HCT116 (cell line): Measurements from ENCODE around the gene SEMA5B. TPM values are rescaled to one million over a fixed set of nuclear protein-coding genes. Genes with fewer than 3 reads are reported as not detected.

ENCODE experiments used
- ATAC-seq: fragments of 200-7000 bp; cut with Tn5 transposase; 2 replicates; pipeline ENCODE4 v1.9.1; 2020; ENCODE audit warnings: mild to moderate bottlenecking, moderate library complexity
- BruUV-seq: library from RNA; stranded (reverse); fragments of 400-500 nt; replicated peaks from 2 replicates; lab custom pipeline; 2021; lab: Mats Ljungman, UMichigan
- CTCF ChIA-PET: fragments of 300-600 bp; sonication (Branson Sonifier 250); formaldehyde crosslinking; loops from one replicate; lab custom pipeline; 2021; ENCODE audit warnings: antibody characterized with exemption; lab: Charles Lee
- POLR2A ChIA-PET: fragments of 300-600, 350-600 bp; sonication (Branson Sonifier 250); formaldehyde crosslinking; loops from one replicate; lab custom pipeline; 2021; ENCODE audit warnings: antibody characterized with exemption; lab: Charles Lee
- RAD21 ChIA-PET, 2 experiments: fragments of 300-600 bp; sonication (Branson Sonifier 250); formaldehyde crosslinking; loops; one replicate each; lab custom pipeline; 2023; ENCODE audit warnings: low total read pairs in 2 of 2; ENCODE audit not compliant: uncharacterized antibody in 2 of 2, unreplicated experiment in 2 of 2, low non-redundant PET in 1 of 2; lab: Charles Lee
- DNase-seq: peaks from one replicate; pipeline ENCODE4 v3.0.0-alpha.2; 2010; ENCODE audit warnings: low read depth, low spot score
- H2AFZ ChIP-seq: fragments of 200-600 bp; shearing (Covaris generic), sonication (generic); 2 replicates; pipeline ENCODE4 v1.6.1; 2017; ENCODE audit warnings: low read depth, mixed run types, mixed read lengths, antibody characterized with exemption, low read length; ENCODE audit not compliant: poor library complexity, severe bottlenecking
- H3K27ac ChIP-seq: 2 replicates; pipeline ENCODE4 v1.5.1; 2012; ENCODE audit warnings: low read depth, low read length
- H3K27me3 ChIP-seq: fragments of 200-600 bp; sonication (generic); 2 replicates; pipeline ENCODE4 v1.6.1; 2016; ENCODE audit warnings: mixed run types, low read length, mixed read lengths; ENCODE audit not compliant: insufficient read depth
- H3K36me3 ChIP-seq, 2 experiments: fragments of 200-500 bp in 1 of 2; fragments of 200-600 bp in 1 of 2; sonication (Bioruptor generic) in 1 of 2; sonication (generic) in 1 of 2; 2 replicates each; pipeline versions ENCODE4 v1.5.1 to v1.6.1; 2014 to 2016; ENCODE audit warnings: low read length in 2 of 2, inconsistent platforms in 1 of 2, mixed read lengths in 1 of 2, mixed run types in 1 of 2; ENCODE audit not compliant: insufficient read depth in 2 of 2, control insufficient read depth in 1 of 2
- H3K4me1 ChIP-seq, 2 experiments: fragments of 200-600 bp in 1 of 2; sonication (generic) in 1 of 2; 2 replicates each; pipeline versions ENCODE4 v1.5.1 to v1.6.1; 2012 to 2017; ENCODE audit warnings: low read length in 2 of 2, inconsistent platforms in 1 of 2, mild to moderate bottlenecking in 1 of 2, mixed read lengths in 1 of 2, mixed run types in 1 of 2, moderate library complexity in 1 of 2; ENCODE audit not compliant: insufficient read depth in 2 of 2, control insufficient read depth in 1 of 2
- H3K4me2 ChIP-seq: fragments of 200-600 bp; sonication (generic); 2 replicates; pipeline ENCODE4 v1.6.1; 2017; ENCODE audit warnings: mixed run types, low read length, mixed read lengths
- H3K4me3 ChIP-seq, 2 experiments: fragments of 200-600 bp in 1 of 2; sonication (generic) in 1 of 2; replicated peaks in 1 of 2; 2 replicates each; pipeline ENCODE4 v1.5.1; 2011 to 2016; ENCODE audit warnings: low read length in 2 of 2, control low read depth in 1 of 2, low read depth in 1 of 2, mild to moderate bottlenecking in 1 of 2, mixed read lengths in 1 of 2, mixed run types in 1 of 2
- H3K79me2 ChIP-seq: fragments of 200-600 bp; sonication (generic); 2 replicates; pipeline ENCODE4 v1.6.1; 2017; ENCODE audit warnings: mild to moderate bottlenecking, mixed run types, low read length, moderate library complexity, mixed read lengths; ENCODE audit not compliant: insufficient read depth
- H3K9ac ChIP-seq: fragments of 200-600 bp; sonication (generic); 2 replicates; pipeline ENCODE4 v1.6.1; 2016; ENCODE audit warnings: low read length, mixed read lengths
- H3K9me2 ChIP-seq: fragments of 200-600 bp; sonication (generic), shearing (Covaris generic); 2 replicates; pipeline ENCODE4 v1.6.1; 2017; ENCODE audit warnings: mixed run types, mild to moderate bottlenecking, moderate library complexity; ENCODE audit not compliant: insufficient read depth
- H3K9me3 ChIP-seq, 2 experiments: fragments of 200-500 bp in 1 of 2; fragments of 200-600 bp in 1 of 2; sonication (Bioruptor generic) in 1 of 2; sonication (generic) in 1 of 2; 2 replicates each; pipeline ENCODE4 v1.6.1; 2014 to 2017; ENCODE audit warnings: low read length in 2 of 2, mixed read lengths in 2 of 2, inconsistent platforms in 1 of 2, low read depth in 1 of 2, mild to moderate bottlenecking in 1 of 2, mixed run types in 1 of 2, moderate library complexity in 1 of 2; ENCODE audit not compliant: control insufficient read depth in 1 of 2, insufficient read depth in 1 of 2
- H4K20me1 ChIP-seq: fragments of 200-600 bp; sonication (generic), shearing (Covaris generic); 2 replicates; pipeline ENCODE4 v1.6.1; 2017; ENCODE audit warnings: mixed run types, mild to moderate bottlenecking, moderate library complexity; ENCODE audit not compliant: insufficient read depth
- ATF3 ChIP-seq: IDR thresholded peaks from 2 replicates; pipeline ENCODE4 v1.6.1; 2012
- CBX3 ChIP-seq: IDR thresholded peaks from 2 replicates; pipeline ENCODE4 v1.6.1; 2012; ENCODE audit warnings: low read depth
- CEBPB ChIP-seq: IDR thresholded peaks from 2 replicates; pipeline ENCODE4 v1.6.1; 2012; ENCODE audit warnings: low read depth
- EGR1 ChIP-seq: IDR thresholded peaks from 2 replicates; pipeline ENCODE4 v1.6.1; 2012; ENCODE audit warnings: low read depth
- ELF1 ChIP-seq: IDR thresholded peaks from 2 replicates; pipeline ENCODE4 v1.6.1; 2012; ENCODE audit warnings: low read depth, borderline replicate concordance
- EZH2 ChIP-seq: fragments of 200-600 bp; sonication (generic); IDR thresholded peaks from 2 replicates; pipeline ENCODE4 v1.6.1; 2017; ENCODE audit warnings: antibody characterized with exemption, mixed run types
- EZH2phosphoT487 ChIP-seq: fragments of 200-600 bp; IDR thresholded peaks from 2 replicates; pipeline ENCODE4 v1.6.1; 2018; ENCODE audit warnings: antibody characterized with exemption, borderline replicate concordance
- JUND ChIP-seq: IDR thresholded peaks from 2 replicates; pipeline ENCODE4 v1.6.1; 2012
- MAX ChIP-seq: IDR thresholded peaks from 2 replicates; pipeline ENCODE4 v1.6.1; 2012
- POLR2A ChIP-seq: IDR thresholded peaks from 2 replicates; pipeline ENCODE4 v1.7.0; 2011; ENCODE audit warnings: borderline replicate concordance; ENCODE audit not compliant: insufficient read depth, insufficient read length; ENCODE audit errors: extremely low read depth
- POLR2AphosphoS5 ChIP-seq: IDR thresholded peaks from 2 replicates; pipeline ENCODE4 v1.6.1; 2011; ENCODE audit warnings: mild to moderate bottlenecking, low read depth, low read length, moderate library complexity
- REST ChIP-seq: IDR thresholded peaks from 2 replicates; pipeline ENCODE4 v1.6.1; 2012; ENCODE audit warnings: low read depth
- ZBTB33 ChIP-seq: IDR thresholded peaks from 2 replicates; pipeline ENCODE4 v1.6.1; 2011; ENCODE audit warnings: mild to moderate bottlenecking, low read length, moderate library complexity; ENCODE audit not compliant: insufficient replicate concordance; ENCODE audit errors: extremely low read depth
- ZFX ChIP-seq: fragments of 450-650 bp; IDR thresholded peaks from 2 replicates; pipeline ENCODE4 v1.6.1; 2017
- intact Hi-C: fragments of 100-400 bp; cut with micrococcal nuclease; formaldehyde crosslinking; loops from 2 replicates; pipeline ENCODE4 v1.10.0; 2022
- total RNA-seq: library from RNA; stranded (reverse); gene quantifications from one replicate; pipeline ENCODE4 v1.2.1, GENCODE V29; 2021; ENCODE audit not compliant: unreplicated experiment

The SEMA5B gene
- total RNA-seq, 1 experiment from 2014 or later = 0.15 TPM

- POLR2A ChIA-PET = no interaction called here
- peaks cover 0 to 5% of the 10 kb centered on the region in 2 experiments; a peak in 1 of 4 replicates for H3K9me3 ChIP-seq
- CTCF ChIA-PET = no interaction called here
- H2AFZ ChIP-seq = no peak overlapping the region
- H3K27ac ChIP-seq = no peak overlapping the region
- no peaks in the 10 kb centered on the region for H3K27me3 ChIP-seq
- DNase-seq (no peak), ATAC-seq (no peak)
- no TSS peak for BruUV-seq
- no peak overlapping the region for H3K4me3 ChIP-seq
- no peaks in the 10 kb centered on the region for H3K4me1 ChIP-seq
- H3K79me2 ChIP-seq = no peaks in the 10 kb centered on the region
- RAD21 ChIA-PET = no interaction called here
- TF ChIP-seq JUND (no peak), POLR2A (no peak), EZH2phosphoT487 (no peak), MAX (no peak), CBX3 (no peak), EZH2 (no peak), REST (no peak)
- TF ChIP-seq, all 23 proteins: peak for 0
- Histone ChIP-seq H3K36me3 (no peaks in the 10 kb centered on the region), H3K4me2 (no peak overlapping the region), H3K9me2 (no peaks in the 10 kb centered on the region), H4K20me1 (no peaks in the 10 kb centered on the region), H3K9ac (no peak overlapping the region)
- intact Hi-C loops = no loop called here
Measured at GRCh38 chr3:122908251-122908650, 119.3 kb downstream of the SEMA5B start.

- no TSS peak for BruUV-seq
- intact Hi-C loops = no loop called here
- no peaks in the 10 kb centered on the region for H3K27me3 ChIP-seq
- H3K4me3 ChIP-seq = no peak overlapping the region
- peaks cover 0 to 5% of the 10 kb centered on the region in 2 experiments; a peak in 1 of 4 replicates for H3K9me3 ChIP-seq
- CTCF ChIA-PET = no interaction called here
- no peaks in the 10 kb centered on the region for H3K79me2 ChIP-seq
- ATAC-seq (no peak), DNase-seq (no peak)
- H3K9me2 ChIP-seq = no peaks in the 10 kb centered on the region
- no peak overlapping the region for H2AFZ ChIP-seq
- no peak overlapping the region for H3K4me2 ChIP-seq
- no peak overlapping the region for H3K27ac ChIP-seq
- H3K9ac ChIP-seq = no peak overlapping the region
- H4K20me1 ChIP-seq = no peaks in the 10 kb centered on the region
- RAD21 ChIA-PET = no interaction called here
- H3K36me3 ChIP-seq = no peaks in the 10 kb centered on the region
- POLR2A ChIA-PET = no interaction called here
- H3K4me1 ChIP-seq = no peaks in the 10 kb centered on the region
- TF ChIP-seq ELF1 (no peak), JUND (no peak), ATF3 (no peak), ZFX (no peak), ZBTB33 (no peak), CEBPB (no peak), EGR1 (no peak), POLR2AphosphoS5 (no peak), MAX (no peak)
Measured at GRCh38 chr3:122907471-122907870, 120.1 kb downstream of the SEMA5B start.
